SU-DHL-6 (cell line): ENCODE results near the gene TBX3.

Experiments used
- EZH2phosphoT487 ChIP-seq: fragments of 200-600 bp; sonication (generic), shearing (Covaris generic); conservative IDR thresholded peaks from 2 replicates; pipeline ENCODE4 v1.6.1; 2018; ENCODE audit warnings: mild to moderate bottlenecking, antibody characterized with exemption, low read length, moderate library complexity, mixed read lengths
- TF ChIP-seq, protein P1 (sequence below): fragments of 200-600 bp; sonication (generic); IDR thresholded peaks from one replicate; pipeline ENCODE4 v1.5.1; 2017; ENCODE audit warnings: antibody characterized with exemption, mild to moderate bottlenecking, low read length, moderate library complexity; ENCODE audit not compliant: insufficient read depth, poor library complexity, severe bottlenecking

DNA sequence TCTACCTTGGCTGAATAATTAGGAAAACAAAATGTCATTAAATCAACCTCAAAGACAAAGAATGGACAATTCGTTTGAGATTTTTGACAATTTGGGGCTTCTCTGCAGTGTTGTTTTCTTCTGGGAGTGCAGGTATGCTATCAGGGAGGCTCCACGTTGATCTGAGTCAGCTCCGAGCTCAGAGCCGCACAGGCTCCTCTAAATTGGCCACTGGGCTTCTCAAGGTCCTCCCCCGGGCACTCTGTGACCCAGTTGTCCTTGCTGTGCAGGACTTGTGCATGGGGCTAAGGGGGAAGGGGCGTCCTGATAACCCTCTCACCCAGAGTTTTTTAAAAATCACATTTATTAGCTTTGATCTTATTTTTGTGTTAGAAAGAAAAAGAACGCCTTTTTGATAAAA, 52.7 kb downstream of the TBX3 start:
- TF ChIP-seq, protein P1, sequence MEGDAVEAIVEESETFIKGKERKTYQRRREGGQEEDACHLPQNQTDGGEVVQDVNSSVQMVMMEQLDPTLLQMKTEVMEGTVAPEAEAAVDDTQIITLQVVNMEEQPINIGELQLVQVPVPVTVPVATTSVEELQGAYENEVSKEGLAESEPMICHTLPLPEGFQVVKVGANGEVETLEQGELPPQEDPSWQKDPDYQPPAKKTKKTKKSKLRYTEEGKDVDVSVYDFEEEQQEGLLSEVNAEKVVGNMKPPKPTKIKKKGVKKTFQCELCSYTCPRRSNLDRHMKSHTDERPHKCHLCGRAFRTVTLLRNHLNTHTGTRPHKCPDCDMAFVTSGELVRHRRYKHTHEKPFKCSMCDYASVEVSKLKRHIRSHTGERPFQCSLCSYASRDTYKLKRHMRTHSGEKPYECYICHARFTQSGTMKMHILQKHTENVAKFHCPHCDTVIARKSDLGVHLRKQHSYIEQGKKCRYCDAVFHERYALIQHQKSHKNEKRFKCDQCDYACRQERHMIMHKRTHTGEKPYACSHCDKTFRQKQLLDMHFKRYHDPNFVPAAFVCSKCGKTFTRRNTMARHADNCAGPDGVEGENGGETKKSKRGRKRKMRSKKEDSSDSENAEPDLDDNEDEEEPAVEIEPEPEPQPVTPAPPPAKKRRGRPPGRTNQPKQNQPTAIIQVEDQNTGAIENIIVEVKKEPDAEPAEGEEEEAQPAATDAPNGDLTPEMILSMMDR = no peak
- TF ChIP-seq EZH2phosphoT487 = no peak
